PC-9 (cell line): ENCODE data around the gene BCL2A1. TPM values are rescaled to one million over a fixed set of nuclear protein-coding genes. Genes with fewer than 3 reads are reported as not detected.

Source experiments
- BruUV-seq: library from RNA; stranded (reverse); fragments of 400-500 nt; replicated peaks from 2 replicates; lab custom pipeline; 2021; lab: Mats Ljungman, UMichigan
- CTCF ChIA-PET: fragments of 300-600 bp; sonication (Branson Sonifier 250); formaldehyde crosslinking; loops from one replicate; lab custom pipeline; 2022; ENCODE audit warnings: antibody characterized with exemption; lab: Charles Lee
- POLR2A ChIA-PET: fragments of 300-600 bp; sonication (Branson Sonifier 250); formaldehyde crosslinking; loops from one replicate; lab custom pipeline; 2022; ENCODE audit warnings: antibody characterized with exemption; ENCODE audit not compliant: unreplicated experiment; lab: Charles Lee
- DNase-seq, 2 experiments: peaks; one replicate each; pipeline versions ENCODE4 v3.0.0 to v3.0.0-alpha.2; 2015 to 2022; ENCODE audit warnings: mixed read lengths in 1 of 2
- H2AFZ ChIP-seq: fragments of 200-600 bp; sonication (generic); 2 replicates; pipeline ENCODE4 v1.8.1; 2017; ENCODE audit warnings: antibody characterized with exemption
- H3F3A ChIP-seq: fragments of 200-600 bp; sonication (generic); 2 replicates; pipeline ENCODE4 v1.8.1; 2017; ENCODE audit warnings: antibody characterized with exemption, mild to moderate bottlenecking, low read depth; ENCODE audit not compliant: insufficient read depth
- H3K27ac ChIP-seq: fragments of 200-600 bp; sonication (generic); 2 replicates; pipeline ENCODE4 v1.6.1; 2016; ENCODE audit warnings: mixed run types
- H3K27me3 ChIP-seq: fragments of 200-600 bp; sonication (generic); 2 replicates; pipeline ENCODE4 v1.6.1; 2016; ENCODE audit warnings: low read depth, mixed run types; ENCODE audit not compliant: insufficient read depth
- H3K36me3 ChIP-seq: fragments of 200-600 bp; sonication (generic); 2 replicates; pipeline ENCODE4 v1.6.1; 2016; ENCODE audit warnings: low read depth, mixed run types
- H3K4me1 ChIP-seq: fragments of 200-600 bp; sonication (generic); replicated peaks from 2 replicates; pipeline ENCODE4 v1.6.1; 2016; ENCODE audit warnings: mixed run types; ENCODE audit not compliant: insufficient read depth
- H3K4me2 ChIP-seq: fragments of 200-600 bp; sonication (generic); 2 replicates; pipeline ENCODE4 v1.6.1; 2017; ENCODE audit warnings: mixed run types
- H3K4me3 ChIP-seq: fragments of 200-600 bp; sonication (generic); 2 replicates; pipeline ENCODE4 v1.6.1; 2016; ENCODE audit warnings: mixed run types
- H3K79me2 ChIP-seq: fragments of 200-600 bp; sonication (generic); 2 replicates; pipeline ENCODE4 v1.6.1; 2017; ENCODE audit warnings: low read depth, mixed run types
- H3K9me2 ChIP-seq: fragments of 200-600 bp; sonication (generic); 2 replicates; pipeline ENCODE4 v1.8.1; 2017; ENCODE audit warnings: mild to moderate bottlenecking; ENCODE audit not compliant: insufficient read depth
- H3K9me3 ChIP-seq: fragments of 200-600 bp; sonication (generic); 2 replicates; pipeline ENCODE4 v1.8.1; 2016; ENCODE audit warnings: low read depth; ENCODE audit not compliant: insufficient read depth
- H4K20me1 ChIP-seq: fragments of 200-600 bp; sonication (generic); 2 replicates; pipeline ENCODE4 v1.8.1; 2017; ENCODE audit not compliant: insufficient read depth
- EZH2 ChIP-seq: fragments of 200-600 bp; sonication (generic); IDR thresholded peaks from 2 replicates; pipeline ENCODE4 v1.8.0; 2017; ENCODE audit warnings: antibody characterized with exemption, low read depth
- intact Hi-C: fragments of 100-400 bp; cut with micrococcal nuclease; formaldehyde crosslinking; loops from one replicate; pipeline ENCODE4 v1.10.0; 2022; ENCODE audit not compliant: unreplicated experiment
- total RNA-seq: library from RNA; stranded (reverse); gene quantifications from 2 replicates; pipeline ENCODE4 v1.2.3, GENCODE V29; 2021
- TF ChIP-seq, protein P1 (sequence below): fragments of 200-600 bp; sonication (generic); conservative IDR thresholded peaks from 2 replicates; pipeline ENCODE4 v1.6.1; 2017; ENCODE audit warnings: mixed run types, antibody characterized with exemption, mild to moderate bottlenecking, moderate library complexity

BCL2A1 gene
- total RNA-seq, 1 experiment from 2014 or later: not detected

DNA sequence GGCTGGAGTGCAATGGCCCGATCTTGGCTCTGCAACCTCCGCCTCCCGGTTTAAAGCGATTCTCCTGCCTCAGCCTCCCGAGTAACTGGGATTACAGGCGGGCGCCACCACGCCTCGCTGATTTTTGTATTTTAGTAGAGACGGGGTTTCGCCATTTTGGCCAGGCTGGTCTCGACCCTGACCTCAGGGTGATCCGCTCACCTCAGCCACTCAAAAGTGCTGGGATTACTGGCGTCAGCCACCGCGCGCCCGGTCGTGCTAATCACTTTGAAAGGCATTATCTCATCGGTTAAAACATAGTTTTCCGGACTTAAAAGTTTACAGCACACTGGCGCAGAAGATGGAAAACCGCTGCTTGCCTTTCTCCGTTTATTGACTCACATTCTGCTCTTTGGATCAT lies 46.6 kb downstream of the BCL2A1 start:
- ChIA-PET CTCF (no interaction called here), POLR2A (no interaction called here)
- no peaks in the 10 kb centered on the region for H4K20me1 ChIP-seq
- no peaks in the 10 kb centered on the region for H3K27me3 ChIP-seq
- BruUV-seq: TSS peak; percentile 76
- H3K4me2 ChIP-seq: peak overlapping the region; percentile 74
- H3K4me3 ChIP-seq: peak overlapping the region; percentile 75
- H3F3A ChIP-seq: peaks cover 8% of the 10 kb centered on the region
- DNase-seq: no peak
- intact Hi-C loops: no loop called here
- peaks cover 9% of the 10 kb centered on the region for H3K36me3 ChIP-seq
- H3K4me1 ChIP-seq: 0 out of 2 replicates have a peak, but pooled peaks cover 8% of the 10 kb centered on the region
- H3K27ac ChIP-seq: peak overlapping the region; percentile 77; the same call in 1 of the 2 replicates
- H3K9me3 ChIP-seq: peaks cover 9% of the 10 kb centered on the region
- peaks cover 27% of the 10 kb centered on the region for H3K79me2 ChIP-seq
- peak overlapping the region; percentile 81 for H2AFZ ChIP-seq
- H3K9me2 ChIP-seq: no peaks in the 10 kb centered on the region
- no peak for TF ChIP-seq EZH2
- TF ChIP-seq, protein P1, sequence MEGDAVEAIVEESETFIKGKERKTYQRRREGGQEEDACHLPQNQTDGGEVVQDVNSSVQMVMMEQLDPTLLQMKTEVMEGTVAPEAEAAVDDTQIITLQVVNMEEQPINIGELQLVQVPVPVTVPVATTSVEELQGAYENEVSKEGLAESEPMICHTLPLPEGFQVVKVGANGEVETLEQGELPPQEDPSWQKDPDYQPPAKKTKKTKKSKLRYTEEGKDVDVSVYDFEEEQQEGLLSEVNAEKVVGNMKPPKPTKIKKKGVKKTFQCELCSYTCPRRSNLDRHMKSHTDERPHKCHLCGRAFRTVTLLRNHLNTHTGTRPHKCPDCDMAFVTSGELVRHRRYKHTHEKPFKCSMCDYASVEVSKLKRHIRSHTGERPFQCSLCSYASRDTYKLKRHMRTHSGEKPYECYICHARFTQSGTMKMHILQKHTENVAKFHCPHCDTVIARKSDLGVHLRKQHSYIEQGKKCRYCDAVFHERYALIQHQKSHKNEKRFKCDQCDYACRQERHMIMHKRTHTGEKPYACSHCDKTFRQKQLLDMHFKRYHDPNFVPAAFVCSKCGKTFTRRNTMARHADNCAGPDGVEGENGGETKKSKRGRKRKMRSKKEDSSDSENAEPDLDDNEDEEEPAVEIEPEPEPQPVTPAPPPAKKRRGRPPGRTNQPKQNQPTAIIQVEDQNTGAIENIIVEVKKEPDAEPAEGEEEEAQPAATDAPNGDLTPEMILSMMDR: no peak

DNA sequence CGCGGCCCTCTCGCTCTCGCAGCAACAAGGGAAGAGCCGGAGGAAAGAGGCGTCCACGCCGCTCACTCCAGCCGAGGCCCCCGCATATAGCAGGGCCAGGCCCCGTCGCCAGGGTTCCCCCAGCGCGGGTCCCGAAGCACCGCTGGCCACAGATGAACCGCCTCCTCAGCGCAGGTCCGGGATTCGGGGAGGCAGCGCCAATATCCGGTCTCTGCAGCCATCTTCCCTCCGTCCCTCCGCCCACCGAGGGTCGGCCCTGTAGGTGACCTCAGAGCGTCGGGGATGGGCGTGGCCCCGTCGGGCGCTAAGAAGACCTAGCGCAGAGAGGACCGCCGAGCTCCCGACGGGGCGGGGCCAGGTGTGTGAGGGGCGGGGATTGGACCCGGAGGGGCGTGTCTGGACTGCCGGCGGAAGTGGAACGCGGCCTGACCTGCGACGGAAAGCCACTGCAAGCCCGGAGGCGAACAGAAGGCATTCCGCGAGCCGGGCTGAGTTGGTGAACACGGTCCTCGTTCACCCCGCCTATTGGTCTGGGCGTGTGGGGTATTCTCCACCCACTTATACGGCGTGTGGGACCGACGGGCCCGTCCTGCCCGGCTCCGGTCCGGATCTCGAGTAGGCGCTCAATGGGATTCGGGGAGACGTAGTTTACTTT lies 47.4 kb downstream of the BCL2A1 start:
- no peak for TF ChIP-seq EZH2
- TF ChIP-seq, protein P1: no peak
- Histone ChIP-seq H3K9me2 (no peaks in the 10 kb centered on the region), H3K27ac (peak overlapping the region; percentile 77), H2AFZ (peak overlapping the region; percentile 91), H3K9me3 (peaks cover 14% of the 10 kb centered on the region), H3F3A (peaks cover 8% of the 10 kb centered on the region), H3K27me3 (no peaks in the 10 kb centered on the region), H4K20me1 (no peaks in the 10 kb centered on the region), H3K4me2 (peak overlapping the region; percentile 75), H3K4me3 (peak overlapping the region; percentile 75), H3K4me1 (0 out of 2 replicates have a peak, but pooled peaks cover 8% of the 10 kb centered on the region), H3K36me3 (peaks cover 15% of the 10 kb centered on the region), H3K79me2 (peaks cover 27% of the 10 kb centered on the region)
- intact Hi-C loops: loop anchor here (1.0 to 2.0 kb wide), 3 partner anchors 26 to 229 kb away; partner anchors contain the start of genes FAH, MTHFS and ZFAND6
- CTCF ChIA-PET: interaction anchor here (0.5 kb wide), 1 partner anchor 1624 kb away, joined by 3 read pairs; the partner anchor contains the start of gene SKIC8
- DNase-seq: peak; percentile 91 to 99
- no TSS peak for BruUV-seq
- POLR2A ChIA-PET: interaction anchor here (0.6 to 0.8 kb wide), 12 partner anchors 11 to 913 kb away, joined by 3 to 12 read pairs (median 4); no protein-coding TSS in a partner anchor

DNA sequence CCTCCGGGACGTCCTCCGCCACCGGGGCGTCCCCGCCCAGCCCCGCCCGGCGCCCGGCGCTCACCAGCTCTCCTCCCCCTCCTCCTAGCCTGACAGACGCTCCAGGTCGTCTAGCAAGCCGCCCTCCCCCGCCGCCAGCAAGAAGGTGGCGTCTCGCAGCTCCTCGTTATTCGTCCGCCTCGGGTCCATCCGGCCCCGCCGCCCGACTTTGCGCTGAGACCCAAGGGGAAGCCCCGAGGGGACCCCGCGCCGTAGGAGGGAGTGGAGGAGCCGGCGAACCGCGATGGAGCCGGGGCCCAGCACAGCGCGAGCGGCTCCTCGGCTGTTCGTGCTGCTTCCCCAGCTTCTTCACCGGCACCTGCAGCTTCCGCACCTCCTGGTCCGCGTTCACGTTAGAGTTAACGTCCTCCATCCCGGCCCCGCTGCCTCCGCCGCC lies 47.9 kb downstream of the BCL2A1 start:
- TF ChIP-seq, protein P1: no peak
- no peak for TF ChIP-seq EZH2
- CTCF ChIA-PET: no interaction called here
- H3K27me3 ChIP-seq: no peaks in the 10 kb centered on the region

More for the DNA sequence above, 47.9 kb downstream of the BCL2A1 start:
- Histone ChIP-seq H2AFZ (peak overlapping the region; percentile 91), H3K27ac (peak overlapping the region; percentile 67), H3K4me1 (0 out of 2 replicates have a peak, but pooled peaks cover 8% of the 10 kb centered on the region), H3K4me3 (peak overlapping the region; percentile 75), H3K9me3 (peaks cover 17% of the 10 kb centered on the region), H3K9me2 (no peaks in the 10 kb centered on the region), H3K79me2 (peaks cover 27% of the 10 kb centered on the region), H3K4me2 (peak overlapping the region; percentile 75), H3F3A (peaks cover 8% of the 10 kb centered on the region), H4K20me1 (no peaks in the 10 kb centered on the region), H3K36me3 (peaks cover 20% of the 10 kb centered on the region)
- no TSS peak for BruUV-seq
- intact Hi-C loops: loop anchor here (1.0 to 2.0 kb wide), 3 partner anchors 26 to 230 kb away; partner anchors contain the start of genes FAH, MTHFS and ZFAND6
- POLR2A ChIA-PET: interaction anchor here (0.6 to 0.7 kb wide), 10 partner anchors 11 to 681 kb away, joined by 3 to 12 read pairs (median 4); no protein-coding TSS in a partner anchor
- peak; percentile 39 to 58 for DNase-seq
